Activated naive CD8-positive, alpha-beta T cell treated with anti-CD3 and anti-CD28 coated beads, Interleukin-2, amount 10 ng/mL, durations not matched to agents 7 days and 5 days (primary cell): Measurements from ENCODE around the gene BTBD10. TPM values are rescaled to one million over a fixed set of nuclear protein-coding genes. Genes with fewer than 3 reads are reported as not detected.

Experiments
- ATAC-seq: fragments of 150-1000 bp; cut with Tn5 transposase; one replicate; pipeline ENCODE4 v1.10.0; 2021; ENCODE audit warnings: low read depth, moderate library complexity
- POLR2A ChIA-PET: fragments of 350-600 bp; sonication (Branson Sonifier 250); formaldehyde crosslinking; loops from one replicate; lab custom pipeline; 2021; ENCODE audit warnings: antibody characterized with exemption; lab: Charles Lee
- DNase-seq: peaks from one replicate; pipeline ENCODE4 v3.0.0; 2021
- H3K27ac Mint-ChIP-seq: one replicate; pipeline ENCODE4 v1.8.0; 2022; ENCODE audit warnings: mild to moderate bottlenecking, mixed read lengths
- H3K27me3 Mint-ChIP-seq: one replicate; pipeline ENCODE4 v1.8.0; 2022; ENCODE audit warnings: mild to moderate bottlenecking, moderate library complexity, mixed read lengths
- H3K36me3 Mint-ChIP-seq: one replicate; pipeline ENCODE4 v1.8.0; 2021; ENCODE audit warnings: mild to moderate bottlenecking, mixed read lengths
- H3K4me1 Mint-ChIP-seq: one replicate; pipeline ENCODE4 v1.8.0; 2021; ENCODE audit warnings: mixed read lengths
- H3K4me3 Mint-ChIP-seq: one replicate; pipeline ENCODE4 v1.8.0; 2022; ENCODE audit warnings: mild to moderate bottlenecking, moderate library complexity, mixed read lengths
- H3K9me3 Mint-ChIP-seq: one replicate; pipeline ENCODE4 v1.8.0; 2021; ENCODE audit warnings: mixed read lengths
- total RNA-seq, 2 experiments: library from RNA; stranded (reverse); gene quantifications; one replicate each; pipeline ENCODE4 v1.2.3, GENCODE V29; 2021

Gene BTBD10
- total RNA-seq, 2 experiments from 2014 or later: 20.1 to 21.8 TPM

- ATAC-seq (peak; percentile 44), DNase-seq (no peak)
- Mint-ChIP-seq H3K4me3 (peak overlapping the region; percentile 78), H3K27me3 (no peaks in the 10 kb centered on the region), H3K27ac (peak overlapping the region; percentile 78), H3K4me1 (peaks cover 60% of the 10 kb centered on the region), H3K36me3 (no peaks in the 10 kb centered on the region), H3K9me3 (no peaks in the 10 kb centered on the region)
- POLR2A ChIA-PET: interaction anchor here (0.5 to 2.7 kb wide), 4 partner anchors 51 to 126 kb away, joined by 3 to 9 read pairs (median 7); partner anchors contain the start of gene BTBD10
Measured at GRCh38 chr11:13338019-13338426, 125.0 kb downstream of the BTBD10 start.

Other genes with a start within 250 kb of the BTBD10 start
- 10 to 100 TPM; 76.8 to 83.3 TPM for gene BMAL1, start 185.4 kb downstream of the BTBD10 start, total RNA-seq
- not detected for gene PTH, start 32.8 kb upstream of the BTBD10 start, total RNA-seq
- 10 to 100 TPM; 48.9 to 49.7 TPM for gene FAR1, start 205.4 kb upstream of the BTBD10 start, total RNA-seq